GM23338 (cell line): Measurements from ENCODE around the gene EDNRA. TPM values are rescaled to one million over a fixed set of nuclear protein-coding genes. Genes with fewer than 3 reads are reported as not detected.

Source experiments
- ATAC-seq: fragments of 200-7000 bp; cut with Tn5 transposase; 3 replicates; pipeline ENCODE4 v1.9.1; 2020
- DNase-seq: peaks from one replicate; pipeline ENCODE4 v3.0.0-alpha.2; 2015; ENCODE audit warnings: low spot score
- H2AFZ ChIP-seq: fragments of 200-600 bp; sonication (generic); 2 replicates; pipeline ENCODE4 v1.8.0; 2016; ENCODE audit warnings: antibody characterized with exemption, mild to moderate bottlenecking, moderate library complexity
- H3F3A ChIP-seq: fragments of 200-600 bp; sonication (generic); replicated peaks from 2 replicates; pipeline ENCODE4 v1.8.0; 2017; ENCODE audit warnings: antibody characterized with exemption, mixed run types, low read depth
- H3K27ac ChIP-seq: fragments of 200-600 bp; sonication (generic); 2 replicates; pipeline ENCODE4 v1.6.1; 2016; ENCODE audit warnings: low read depth
- H3K27me3 ChIP-seq: fragments of 200-600 bp; sonication (generic); 2 replicates; pipeline ENCODE4 v1.8.0; 2016; ENCODE audit warnings: mild to moderate bottlenecking, mixed run types, moderate library complexity; ENCODE audit not compliant: insufficient read depth
- H3K36me3 ChIP-seq: fragments of 200-600 bp; sonication (generic); 2 replicates; pipeline ENCODE4 v1.8.0; 2016; ENCODE audit warnings: mild to moderate bottlenecking; ENCODE audit not compliant: insufficient read depth
- H3K4me1 ChIP-seq: fragments of 200-600 bp; sonication (generic); 2 replicates; pipeline ENCODE4 v1.8.0; 2016; ENCODE audit warnings: mild to moderate bottlenecking, moderate library complexity; ENCODE audit not compliant: insufficient read depth
- H3K4me2 ChIP-seq: fragments of 200-600 bp; sonication (generic); 2 replicates; pipeline ENCODE4 v1.7.1; 2017; ENCODE audit warnings: mixed run types
- H3K4me3 ChIP-seq: fragments of 200-600 bp; sonication (generic); 2 replicates; pipeline ENCODE4 v1.6.1; 2016; ENCODE audit warnings: mixed run types
- H3K79me2 ChIP-seq: fragments of 200-600 bp; sonication (generic); replicated peaks from 2 replicates; pipeline ENCODE4 v1.8.0; 2017; ENCODE audit warnings: mild to moderate bottlenecking; ENCODE audit not compliant: insufficient read depth
- H3K9me2 ChIP-seq: fragments of 200-600 bp; sonication (generic); 2 replicates; pipeline ENCODE4 v1.8.0; 2017; ENCODE audit not compliant: insufficient read depth
- H4K20me1 ChIP-seq: fragments of 200-600 bp; sonication (generic); replicated peaks from 2 replicates; pipeline ENCODE4 v1.8.0; 2017; ENCODE audit warnings: mild to moderate bottlenecking; ENCODE audit not compliant: insufficient read depth
- H3K27ac Mint-ChIP-seq: 2 replicates; pipeline ENCODE4 v1.8.0; 2020; ENCODE audit warnings: inconsistent platforms, mild to moderate bottlenecking, moderate library complexity, mixed read lengths
- H3K27me3 Mint-ChIP-seq: 3 replicates; pipeline ENCODE4 v1.8.0; 2022; ENCODE audit warnings: low read depth, mild to moderate bottlenecking, moderate library complexity, mixed read lengths, inconsistent platforms; ENCODE audit not compliant: insufficient read depth, poor library complexity
- H3K36me3 Mint-ChIP-seq: 3 replicates; pipeline ENCODE4 v1.8.0; 2021; ENCODE audit warnings: low read depth, mild to moderate bottlenecking, inconsistent platforms, moderate library complexity, mixed read lengths
- H3K4me1 Mint-ChIP-seq: 3 replicates; pipeline ENCODE4 v1.8.0; 2020; ENCODE audit warnings: mild to moderate bottlenecking, inconsistent platforms, mixed read lengths
- H3K4me3 Mint-ChIP-seq: 3 replicates; pipeline ENCODE4 v1.8.0; 2021; ENCODE audit warnings: moderate library complexity, mild to moderate bottlenecking, inconsistent platforms, mixed read lengths
- H3K9me3 Mint-ChIP-seq: 3 replicates; pipeline ENCODE4 v1.8.0; 2020; ENCODE audit warnings: moderate library complexity, mild to moderate bottlenecking, inconsistent platforms, mixed read lengths
- CREB1 ChIP-seq: fragments of 250-450 bp; sonication (Bioruptor Pico); IDR thresholded peaks from 2 replicates; pipeline ENCODE4 v1.5.0; 2020; ENCODE audit warnings: low read depth, mild to moderate bottlenecking, moderate library complexity
- CTCF ChIP-seq, 2 experiments: fragments of 200-600 bp in 1 of 2; sonication (generic) in 1 of 2; conservative IDR thresholded peaks; 2 replicates each; pipeline versions ENCODE4 v1.5.1 to v1.6.1; 2016 to 2017; ENCODE audit warnings: antibody characterized with exemption in 2 of 2, low read depth in 2 of 2, mild to moderate bottlenecking in 2 of 2, moderate library complexity in 1 of 2
- ETS1 ChIP-seq: IDR thresholded peaks from 2 replicates; pipeline ENCODE4 v1.6.1; 2016; ENCODE audit warnings: antibody characterized with exemption
- EZH2 ChIP-seq: fragments of 200-600 bp; sonication (generic); IDR thresholded peaks from one replicate; pipeline ENCODE4 v1.8.0; 2017; ENCODE audit warnings: antibody characterized with exemption, mild to moderate bottlenecking, low read depth; ENCODE audit not compliant: unreplicated experiment
- EZH2phosphoT487 ChIP-seq: fragments of 200-600 bp; sonication (generic); IDR thresholded peaks from one replicate; pipeline ENCODE4 v1.8.1; 2018; ENCODE audit warnings: antibody characterized with exemption; ENCODE audit not compliant: unreplicated experiment
- JUNB ChIP-seq: IDR thresholded peaks from one replicate; pipeline ENCODE4 v1.6.1; 2016; ENCODE audit warnings: antibody characterized with exemption; ENCODE audit not compliant: unreplicated experiment
- NANOG ChIP-seq: IDR thresholded peaks from 2 replicates; pipeline ENCODE4 v1.6.1; 2016; ENCODE audit warnings: antibody characterized with exemption, borderline replicate concordance
- POLR2AphosphoS5 ChIP-seq: IDR thresholded peaks from 2 replicates; pipeline ENCODE4 v1.6.1; 2016; ENCODE audit warnings: antibody characterized with exemption, low read depth
- REST ChIP-seq: IDR thresholded peaks from one replicate; pipeline ENCODE4 v1.6.1; 2018; ENCODE audit warnings: antibody characterized with exemption; ENCODE audit not compliant: unreplicated experiment
- STAT1 ChIP-seq: IDR thresholded peaks from one replicate; pipeline ENCODE4 v1.6.1; 2016; ENCODE audit warnings: antibody characterized with exemption; ENCODE audit not compliant: unreplicated experiment
- ZNF114 ChIP-seq: fragments of 250-450 bp; sonication (Bioruptor Pico); IDR thresholded peaks from 2 replicates; pipeline ENCODE4 v1.5.0; 2020; ENCODE audit warnings: mild to moderate bottlenecking, moderate library complexity
- ZNF331 ChIP-seq: fragments of 250-450 bp; sonication (Bioruptor Pico); IDR thresholded peaks from 2 replicates; pipeline ENCODE4 v1.5.0; 2020; ENCODE audit warnings: low read depth, mild to moderate bottlenecking, moderate library complexity
- polyA plus RNA-seq: library from polyadenylated mRNA; unstranded; fragments of >200 nt; fragmentation: Nextera tagmentation; extraction: Ambion mirVana; gene quantifications from 2 replicates; pipeline ENCODE4 v1.2.1, GENCODE V29; 2016
- total RNA-seq: library from RNA; depleted of rRNA; stranded (reverse); fragments of >200 nt; shearing (Covaris generic); gene quantifications from 2 replicates; pipeline ENCODE4 v1.2.3, GENCODE V29; 2014
- TF ChIP-seq, protein P1 (sequence below): fragments of 250-450 bp; sonication (Bioruptor Pico); IDR thresholded peaks from 2 replicates; pipeline ENCODE4 v1.5.0; 2020; ENCODE audit warnings: mild to moderate bottlenecking, moderate library complexity

Gene EDNRA
- total and polyA plus RNA-seq, 2 experiments from 2014 or later: 1.5 to 5.0 TPM

DNA sequence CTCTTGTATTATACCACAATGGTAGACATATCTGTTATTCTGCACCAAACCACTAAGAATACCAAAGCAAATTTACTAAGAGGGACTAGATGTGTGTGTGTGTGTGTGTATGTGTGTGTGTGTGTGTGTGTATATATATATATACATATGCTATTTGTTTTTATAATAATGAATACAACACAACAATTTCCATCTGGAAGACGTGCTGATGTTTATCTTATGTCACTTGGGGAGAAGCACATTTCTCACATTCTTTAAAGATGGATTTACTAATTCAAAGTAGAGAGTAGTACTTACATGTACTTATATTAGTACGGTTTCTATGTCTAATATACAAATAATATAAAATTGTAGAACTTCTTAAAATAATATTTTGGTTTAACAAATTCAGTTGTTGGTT, 52.0 kb downstream of the EDNRA start:
- Mint-ChIP-seq H3K4me1 (peaks cover 3% of the 10 kb centered on the region; the same call in 2 of the 3 replicates), H3K9me3 (no peaks in the 10 kb centered on the region), H3K4me3 (no peak overlapping the region), H3K27me3 (peaks cover 1% of the 10 kb centered on the region), H3K36me3 (no peaks in the 10 kb centered on the region), H3K27ac (no peak overlapping the region)
- Histone ChIP-seq H3K4me3 (no peak overlapping the region), H4K20me1 (no peaks in the 10 kb centered on the region), H3K36me3 (no peaks in the 10 kb centered on the region), H2AFZ (no peak overlapping the region), H3K4me1 (no peaks in the 10 kb centered on the region), H3K79me2 (no peaks in the 10 kb centered on the region), H3K27ac (no peak overlapping the region), H3K4me2 (no peak overlapping the region), H3K27me3 (no peaks in the 10 kb centered on the region), H3K9me2 (0 out of 2 replicates have a peak, but pooled peaks cover 3% of the 10 kb centered on the region), H3F3A (no peaks in the 10 kb centered on the region)
- no peak for DNase-seq
- TF ChIP-seq CTCF (conservative IDR thresholded peaks at IDR 0.05; ENCODE audit: low read depth in 2 of 2): no peak
- no peak for TF ChIP-seq REST
- no peak for TF ChIP-seq POLR2AphosphoS5
- no peak for TF ChIP-seq JUNB
- TF ChIP-seq ZNF331 (CRISPR knock-in tag): no peak
- no peak for TF ChIP-seq CREB1 (CRISPR knock-in tag)
- no peak for TF ChIP-seq NANOG
- TF ChIP-seq STAT1: no peak
- no peak for TF ChIP-seq ETS1
- TF ChIP-seq EZH2: no peak
- no peak for TF ChIP-seq ZNF114 (CRISPR knock-in tag)
- TF ChIP-seq, protein P1, sequence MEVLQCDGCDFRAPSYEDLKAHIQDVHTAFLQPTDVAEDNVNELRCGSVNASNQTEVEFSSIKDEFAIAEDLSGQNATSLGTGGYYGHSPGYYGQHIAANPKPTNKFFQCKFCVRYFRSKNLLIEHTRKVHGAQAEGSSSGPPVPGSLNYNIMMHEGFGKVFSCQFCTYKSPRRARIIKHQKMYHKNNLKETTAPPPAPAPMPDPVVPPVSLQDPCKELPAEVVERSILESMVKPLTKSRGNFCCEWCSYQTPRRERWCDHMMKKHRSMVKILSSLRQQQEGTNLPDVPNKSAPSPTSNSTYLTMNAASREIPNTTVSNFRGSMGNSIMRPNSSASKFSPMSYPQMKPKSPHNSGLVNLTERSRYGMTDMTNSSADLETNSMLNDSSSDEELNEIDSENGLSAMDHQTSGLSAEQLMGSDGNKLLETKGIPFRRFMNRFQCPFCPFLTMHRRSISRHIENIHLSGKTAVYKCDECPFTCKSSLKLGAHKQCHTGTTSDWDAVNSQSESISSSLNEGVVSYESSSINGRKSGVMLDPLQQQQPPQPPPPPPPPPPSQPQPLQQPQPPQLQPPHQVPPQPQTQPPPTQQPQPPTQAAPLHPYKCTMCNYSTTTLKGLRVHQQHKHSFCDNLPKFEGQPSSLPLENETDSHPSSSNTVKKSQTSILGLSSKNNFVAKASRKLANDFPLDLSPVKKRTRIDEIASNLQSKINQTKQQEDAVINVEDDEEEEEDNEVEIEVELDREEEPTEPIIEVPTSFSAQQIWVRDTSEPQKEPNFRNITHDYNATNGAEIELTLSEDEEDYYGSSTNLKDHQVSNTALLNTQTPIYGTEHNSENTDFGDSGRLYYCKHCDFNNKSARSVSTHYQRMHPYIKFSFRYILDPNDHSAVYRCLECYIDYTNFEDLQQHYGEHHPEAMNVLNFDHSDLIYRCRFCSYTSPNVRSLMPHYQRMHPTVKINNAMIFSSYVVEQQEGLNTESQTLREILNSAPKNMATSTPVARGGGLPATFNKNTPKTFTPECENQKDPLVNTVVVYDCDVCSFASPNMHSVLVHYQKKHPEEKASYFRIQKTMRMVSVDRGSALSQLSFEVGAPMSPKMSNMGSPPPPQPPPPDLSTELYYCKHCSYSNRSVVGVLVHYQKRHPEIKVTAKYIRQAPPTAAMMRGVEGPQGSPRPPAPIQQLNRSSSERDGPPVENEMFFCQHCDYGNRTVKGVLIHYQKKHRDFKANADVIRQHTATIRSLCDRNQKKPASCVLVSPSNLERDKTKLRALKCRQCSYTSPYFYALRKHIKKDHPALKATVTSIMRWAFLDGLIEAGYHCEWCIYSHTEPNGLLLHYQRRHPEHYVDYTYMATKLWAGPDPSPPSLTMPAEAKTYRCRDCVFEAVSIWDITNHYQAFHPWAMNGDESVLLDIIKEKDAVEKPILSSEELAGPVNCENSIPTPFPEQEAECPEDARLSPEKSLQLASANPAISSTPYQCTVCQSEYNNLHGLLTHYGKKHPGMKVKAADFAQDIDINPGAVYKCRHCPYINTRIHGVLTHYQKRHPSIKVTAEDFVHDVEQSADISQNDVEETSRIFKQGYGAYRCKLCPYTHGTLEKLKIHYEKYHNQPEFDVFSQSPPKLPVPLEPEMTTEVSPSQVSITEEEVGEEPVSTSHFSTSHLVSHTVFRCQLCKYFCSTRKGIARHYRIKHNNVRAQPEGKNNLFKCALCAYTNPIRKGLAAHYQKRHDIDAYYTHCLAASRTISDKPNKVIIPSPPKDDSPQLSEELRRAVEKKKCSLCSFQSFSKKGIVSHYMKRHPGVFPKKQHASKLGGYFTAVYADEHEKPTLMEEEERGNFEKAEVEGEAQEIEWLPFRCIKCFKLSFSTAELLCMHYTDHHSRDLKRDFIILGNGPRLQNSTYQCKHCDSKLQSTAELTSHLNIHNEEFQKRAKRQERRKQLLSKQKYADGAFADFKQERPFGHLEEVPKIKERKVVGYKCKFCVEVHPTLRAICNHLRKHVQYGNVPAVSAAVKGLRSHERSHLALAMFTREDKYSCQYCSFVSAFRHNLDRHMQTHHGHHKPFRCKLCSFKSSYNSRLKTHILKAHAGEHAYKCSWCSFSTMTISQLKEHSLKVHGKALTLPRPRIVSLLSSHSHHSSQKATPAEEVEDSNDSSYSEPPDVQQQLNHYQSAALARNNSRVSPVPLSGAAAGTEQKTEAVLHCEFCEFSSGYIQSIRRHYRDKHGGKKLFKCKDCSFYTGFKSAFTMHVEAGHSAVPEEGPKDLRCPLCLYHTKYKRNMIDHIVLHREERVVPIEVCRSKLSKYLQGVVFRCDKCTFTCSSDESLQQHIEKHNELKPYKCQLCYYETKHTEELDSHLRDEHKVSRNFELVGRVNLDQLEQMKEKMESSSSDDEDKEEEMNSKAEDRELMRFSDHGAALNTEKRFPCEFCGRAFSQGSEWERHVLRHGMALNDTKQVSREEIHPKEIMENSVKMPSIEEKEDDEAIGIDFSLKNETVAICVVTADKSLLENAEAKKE (CRISPR knock-in tag): no peak
- no peak for TF ChIP-seq EZH2phosphoT487
- no peak for ATAC-seq
